GM12878 (cell line): ENCODE data around the gene FRMD5. TPM values are rescaled to one million over a fixed set of nuclear protein-coding genes. Genes with fewer than 3 reads are reported as not detected.
A peak's percentile ranks its signal among the peaks of the same experiment; 100 is the strongest.

Experiments
- ATAC-seq: fragments of 200-7000 bp; cut with Tn5 transposase; 3 replicates; pipeline ENCODE4 v1.9.1; 2020; ENCODE audit warnings: mild to moderate bottlenecking, moderate library complexity
- BruUV-seq: library from RNA; stranded (reverse); fragments of 400-500 nt; replicated peaks from 2 replicates; lab custom pipeline; 2021; lab: Mats Ljungman, UMichigan
- CTCF ChIA-PET: fragments of 300-600 bp; sonication (Branson Sonifier 250); formaldehyde crosslinking; extraction: SDS; loops from one replicate; lab custom pipeline; 2021; ENCODE audit warnings: inconsistent platforms; lab: Yijun Ruan, JAX
- POLR2A ChIA-PET: fragments of 350-600 bp; formaldehyde crosslinking; extraction: SDS; loops from one replicate; lab custom pipeline; 2021; ENCODE audit warnings: inconsistent platforms; lab: Charles Lee
- RAD21 ChIA-PET: fragments of 300-600 bp; sonication (Branson Sonifier 250); formaldehyde crosslinking; loops from one replicate; lab custom pipeline; 2023; ENCODE audit warnings: antibody characterized with exemption; ENCODE audit not compliant: unreplicated experiment; lab: Charles Lee
- SMC1A ChIA-PET: fragments of 300-600 bp; sonication (Branson Sonifier 250); formaldehyde crosslinking; loops from one replicate; lab custom pipeline; 2023; ENCODE audit not compliant: unreplicated experiment, uncharacterized antibody; lab: Charles Lee
- DNase-seq: peaks from one replicate; pipeline ENCODE4 v3.0.0-alpha.2; 2011; ENCODE audit warnings: low read depth, low spot score
- FAIRE-seq: peaks from 3 replicates; lab custom pipeline; 2011; peaks lifted over from hg19 to GRCh38; lab: Jason Lieb, UNC
- H2AFZ ChIP-seq: 2 replicates; pipeline ENCODE4 v1.6.0; 2011; ENCODE audit warnings: low read depth, low read length, control low read depth; ENCODE audit not compliant: control insufficient read depth
- H3K27ac ChIP-seq: 2 replicates; pipeline ENCODE4 v1.5.1; 2011; ENCODE audit warnings: control low read depth; ENCODE audit not compliant: control insufficient read depth, insufficient read depth
- H3K27me3 ChIP-seq, 2 experiments: replicated peaks in 1 of 2; 2 replicates each; pipeline versions ENCODE4 v1.6.0 to v1.6.1; 2011; ENCODE audit warnings: low read length in 1 of 2; ENCODE audit not compliant: control insufficient read depth in 2 of 2, insufficient read depth in 2 of 2
- H3K36me3 ChIP-seq, 2 experiments: 2 replicates each; pipeline ENCODE4 v1.5.1; 2011; ENCODE audit warnings: low read length in 1 of 2; ENCODE audit not compliant: control insufficient read depth in 2 of 2, insufficient read depth in 2 of 2
- H3K4me1 ChIP-seq: 2 replicates; pipeline ENCODE4 v1.6.1; 2011; ENCODE audit warnings: mild to moderate bottlenecking, low read length, moderate library complexity, mixed read lengths; ENCODE audit not compliant: control insufficient read depth, insufficient read depth
- H3K4me2 ChIP-seq: 2 replicates; pipeline ENCODE4 v1.6.0; 2011; ENCODE audit warnings: control low read depth; ENCODE audit not compliant: control insufficient read depth, insufficient read depth
- H3K4me3 ChIP-seq: fragments of 200-600 bp; sonication (generic); 2 replicates; pipeline ENCODE4 v1.5.1; 2016
- H3K79me2 ChIP-seq: 2 replicates; pipeline ENCODE4 v1.6.0; 2011; ENCODE audit warnings: low read length; ENCODE audit not compliant: control insufficient read depth, insufficient read depth
- H3K9ac ChIP-seq: 2 replicates; pipeline ENCODE4 v1.8.0; 2011; ENCODE audit warnings: low read length, control low read depth, mixed read lengths; ENCODE audit not compliant: control insufficient read depth, insufficient read depth
- H3K9me3 ChIP-seq: replicated peaks from 3 replicates; pipeline ENCODE4 v1.5.1; 2011; ENCODE audit warnings: mild to moderate bottlenecking, low read length; ENCODE audit not compliant: control insufficient read depth, insufficient read depth
- H4K20me1 ChIP-seq: 2 replicates; pipeline ENCODE4 v1.6.0; 2011; ENCODE audit not compliant: control insufficient read depth, insufficient read depth
- FOS ChIP-seq: IDR thresholded peaks from 3 replicates; pipeline ENCODE4 v1.6.1; 2011; ENCODE audit warnings: borderline replicate concordance; ENCODE audit not compliant: insufficient read length; ENCODE audit errors: extremely low read depth
- JUNB ChIP-seq: IDR thresholded peaks from 2 replicates; pipeline ENCODE4 v1.6.1; 2016; ENCODE audit warnings: antibody characterized with exemption, mild to moderate bottlenecking
- NFXL1 ChIP-seq: fragments of 450-650 bp; IDR thresholded peaks from 2 replicates; pipeline ENCODE4 v1.6.1; 2017; ENCODE audit warnings: antibody characterized with exemption, mild to moderate bottlenecking, borderline replicate concordance
- SMAD5 ChIP-seq: IDR thresholded peaks from 2 replicates; pipeline ENCODE4 v1.6.1; 2016; ENCODE audit warnings: antibody characterized with exemption, low read depth
- SREBF2 ChIP-seq: IDR thresholded peaks from 2 replicates; pipeline ENCODE4 v1.6.1; 2012; ENCODE audit warnings: mild to moderate bottlenecking, low read length
- WGBS: methylation state at CpG from one replicate; pipeline ENCODE4 v1.1.6; 2016; ENCODE audit warnings: low lambda C conversion rate; ENCODE audit not compliant: insufficient replicate concordance, insufficient coverage; ENCODE audit errors: missing lambda C conversion rate; 5-methylcytosine and 5-hydroxymethylcytosine counted together
- in situ Hi-C: fragments of 300-500 bp; cut with MboI; formaldehyde crosslinking; loops from 9 replicates; pipeline ENCODE4 v1.14.3; 2018; ENCODE audit warnings: mixed read lengths
- intact Hi-C: fragments of 100-400 bp; cut with micrococcal nuclease; formaldehyde crosslinking; loops from one replicate; pipeline ENCODE4 v1.14.2; 2022; ENCODE audit not compliant: unreplicated experiment
- polyA plus RNA-seq, 11 experiments: library from polyadenylated mRNA; depleted of rRNA in 4 of 11; unstranded in 6 of 11; stranded (reverse) in 5 of 11; fragments of >200 nt; fragmentation: Nextera tagmentation in 4 of 11; fragmentation: Illumina TruSeq in 1 of 11; extraction: Ambion mirVana in 4 of 11; extraction: Trizol in 1 of 11; gene quantifications; 1 replicate in 1 of 11; 2 replicates in 10 of 11; pipeline versions ENCODE4 v1.2.1 to v1.2.3, GENCODE V29; 2011 to 2016; ENCODE audit warnings: inconsistent platforms in 2 of 11, missing spikeins in 2 of 11, low read depth in 1 of 11
- total RNA-seq, 4 experiments: library from RNA; depleted of rRNA in 3 of 4; stranded (reverse); fragments of >200 nt in 3 of 4; fragmentation: Illumina TruSeq in 1 of 4; extraction: Trizol in 1 of 4; gene quantifications; 2 replicates each; pipeline versions ENCODE4 v1.2.1 to v1.2.3, GENCODE V29; 2013 to 2021

The FRMD5 gene
- total and polyA plus RNA-seq, 10 of the 15 experiments (the other 5 are each of a cell fraction or from before 2014, with no cell fraction given), result 0.26 to 6.4 (median 0.68) TPM; not detected in 1

GRCh38 chr15:43880406-43881194, 314.5 kb downstream of the FRMD5 start:
- Histone ChIP-seq H3K4me1 (no peaks in the 10 kb centered on the region), H3K9ac (no peak overlapping the region), H4K20me1 (no peaks in the 10 kb centered on the region), H3K4me3 (no peak overlapping the region), H3K4me2 (no peak overlapping the region), H3K27me3 (no peaks in the 10 kb centered on the region), H3K27ac (no peak overlapping the region), H3K79me2 (no peaks in the 10 kb centered on the region), H3K9me3 (no peaks in the 10 kb centered on the region)
- intact Hi-C loops (no loop called here), in situ Hi-C loops (no loop called here)
- ChIA-PET RAD21 (no interaction called here), POLR2A (no interaction called here)
- WGBS, result 89% methylated on average over 5 of the region's 5 CpGs
- no peak for FAIRE-seq
- TF ChIP-seq JUNB (no peak), NFXL1 (no peak), FOS (no peak), SREBF2 (no peak), SMAD5 (0 out of 2 replicates have a peak, but pooled peaks have one; percentile 7)
- TF ChIP-seq, all 136 proteins: peak for 1
- no TSS peak for BruUV-seq
- Histone ChIP-seq H2AFZ (no peak overlapping the region), H3K36me3 (peaks cover 4 to 9% of the 10 kb centered on the region in 2 experiments; a peak in 3 of 4 replicates)
- no peak for ATAC-seq
- ChIA-PET SMC1A (interaction anchor here (0.9 kb wide), 1 partner anchor 185 kb away, joined by 3 read pairs; no protein-coding TSS in a partner anchor), CTCF (interaction anchor here (0.9 to 2.3 kb wide), 5 partner anchors 9 to 50 kb away, joined by 3 to 10 read pairs (median 3); no protein-coding TSS in a partner anchor)
- DNase-seq, result no peak
